ENCODE results near the gene ASB16.
"Not testable (repeated sequence)": the region's sequence is repeated elsewhere in the genome, so short reads cannot be mapped to it uniquely, and the experiment has no call there.

- TF ChIP-seq POLR2A (IDR thresholded peaks at IDR 0.05; ENCODE audit: low read length); GATA1 (IDR thresholded peaks at IDR 0.05; ENCODE audit: low read depth, low read length): not testable (repeated sequence)
Measured at GRCh38 chr17:44149066-44149465, 21.4 kb upstream of the ASB16 start.

All from erythroblast (primary cell).